ENCODE measurements around the gene MPP3.
A peak's percentile ranks its signal among the peaks of the same experiment; 100 is the strongest.

MPP3 gene

GRCh38 chr17:43832168-43832975, 574 bp downstream of the MPP3 start:
- peak in 1 of 2 experiments; percentile 10 for DNase-seq (ENCODE audit: low read depth in 2 of 2)

DNA sequence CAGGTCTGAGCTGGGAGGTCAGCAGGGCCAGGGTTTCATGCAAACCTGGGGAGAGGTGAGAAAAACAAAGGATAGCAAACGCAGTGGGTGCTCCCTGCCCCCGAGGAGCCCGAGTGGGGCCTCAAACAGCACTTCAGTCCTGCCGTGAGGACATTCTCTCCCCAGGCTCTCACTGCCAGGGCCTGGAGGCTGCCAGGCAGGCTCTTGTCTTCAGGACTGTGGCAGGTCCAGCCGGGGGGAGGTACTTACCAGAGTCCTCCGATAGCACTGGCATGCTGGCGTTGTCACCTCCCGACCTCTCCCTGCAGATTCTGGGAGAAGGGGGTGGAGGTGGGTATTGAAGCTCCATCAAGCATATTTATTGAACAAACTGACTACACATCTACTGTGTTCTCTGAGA, 1.3 kb downstream of the MPP3 start:
- DNase-seq (ENCODE audit: low read depth in 2 of 2), result no peak

GRCh38 chr17:43830510-43831140, 2.3 kb downstream of the MPP3 start:
- no peak for DNase-seq (ENCODE audit: low read depth in 2 of 2)

GRCh38 chr17:43829738-43830137, 3.2 kb downstream of the MPP3 start:
- DNase-seq (ENCODE audit: low read depth in 2 of 2), result no peak

- DNase-seq (ENCODE audit: low read depth in 2 of 2), result no peak
Observed at GRCh38 chr17:43827596-43827995, 5.3 kb downstream of the MPP3 start.

DNA sequence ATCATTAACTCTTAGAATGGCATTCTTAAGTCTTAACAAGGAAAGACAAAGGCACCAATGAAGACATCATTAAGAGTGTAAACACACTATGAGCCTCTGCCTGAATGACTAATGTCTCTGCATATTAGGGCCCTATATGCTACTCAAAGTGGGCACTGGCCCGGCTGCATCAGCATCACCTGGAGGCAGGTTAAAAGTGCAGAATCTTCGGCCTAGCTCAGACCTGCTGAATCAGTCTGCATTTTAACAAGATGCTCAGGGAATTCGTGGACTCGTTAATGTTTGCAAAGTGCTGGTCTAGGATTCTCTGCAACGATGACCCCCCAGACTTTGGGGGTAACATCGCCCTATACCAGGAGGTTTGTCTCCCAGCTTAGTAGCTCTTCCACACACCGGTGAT, 6.7 kb downstream of the MPP3 start:
- DNase-seq (ENCODE audit: low read depth in 2 of 2), result no peak

DNA sequence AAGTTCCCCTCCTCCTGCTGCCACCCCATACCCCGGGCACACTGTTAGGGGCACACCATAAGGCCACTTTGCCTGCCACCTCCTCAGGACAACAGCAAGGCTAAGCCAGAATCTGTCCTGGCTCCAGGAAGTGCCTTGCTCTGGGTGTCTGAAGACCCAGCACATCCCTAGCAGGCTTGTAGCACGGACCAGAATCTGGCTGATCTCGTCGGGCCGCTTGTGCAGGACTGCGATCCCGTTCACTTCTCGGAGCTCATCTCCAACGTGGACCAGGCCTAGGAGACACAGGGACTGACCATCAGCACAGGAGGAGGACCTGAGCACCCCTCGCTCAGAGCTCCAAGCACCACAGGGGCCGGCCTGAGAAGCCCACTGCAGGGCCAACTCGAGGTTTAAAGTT, 7.4 kb downstream of the MPP3 start:
- DNase-seq (ENCODE audit: low read depth in 2 of 2), result no peak

GRCh38 chr17:43823350-43824084, 9.4 kb downstream of the MPP3 start:
- DNase-seq (ENCODE audit: low read depth in 2 of 2), result no peak

DNA sequence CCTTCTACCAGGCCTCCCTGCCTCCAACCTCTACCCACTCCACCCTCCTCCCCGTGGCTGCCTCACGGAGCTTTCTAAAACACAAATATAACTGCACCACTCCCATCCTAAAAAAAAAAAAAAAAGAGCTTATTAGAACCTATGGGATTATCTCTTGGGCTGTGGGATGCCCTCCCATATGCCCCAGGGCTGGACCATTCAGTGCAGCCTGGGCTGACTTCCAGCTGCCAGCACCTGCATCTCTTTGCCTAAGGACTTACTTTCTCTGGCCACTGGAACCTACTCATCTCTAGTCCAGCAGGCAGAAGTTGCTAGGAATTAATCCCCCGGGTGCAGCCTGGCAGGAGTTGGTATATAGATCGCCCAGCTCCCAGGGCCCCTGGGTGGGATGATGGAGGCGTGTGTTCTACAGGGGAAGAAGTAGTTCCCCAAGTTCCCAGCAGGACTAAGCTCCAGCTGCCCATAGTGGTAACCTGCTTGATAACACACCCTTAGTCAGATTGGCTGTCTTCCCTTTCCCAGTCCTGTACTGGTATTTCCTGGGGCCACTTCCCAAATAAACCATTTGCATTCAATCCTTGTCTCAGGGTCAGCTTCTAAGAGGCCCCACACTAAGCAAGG, 10.3 kb downstream of the MPP3 start:
- no peak for DNase-seq (ENCODE audit: low read depth in 2 of 2)

DNA sequence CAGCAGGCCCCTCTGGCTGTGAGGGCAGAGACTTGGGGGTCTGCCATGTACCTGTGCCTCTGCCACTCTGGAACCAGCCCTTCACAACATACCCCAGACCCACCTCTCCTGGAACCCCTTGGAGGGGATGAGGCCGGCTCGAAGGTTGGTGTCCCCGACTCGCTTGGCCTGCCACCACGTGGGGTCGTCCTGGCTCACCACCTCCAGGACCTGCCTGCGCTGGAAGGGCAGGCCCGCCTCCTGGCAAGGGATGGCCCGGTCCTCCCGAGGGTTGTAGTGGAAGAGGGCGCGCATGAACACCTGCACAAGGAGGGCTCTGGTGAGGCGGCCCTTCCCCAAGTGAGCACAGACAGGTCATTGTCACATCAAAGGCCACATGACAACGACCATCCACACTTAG, 12.2 kb downstream of the MPP3 start:
- no peak for DNase-seq (ENCODE audit: low read depth in 2 of 2)

DNA sequence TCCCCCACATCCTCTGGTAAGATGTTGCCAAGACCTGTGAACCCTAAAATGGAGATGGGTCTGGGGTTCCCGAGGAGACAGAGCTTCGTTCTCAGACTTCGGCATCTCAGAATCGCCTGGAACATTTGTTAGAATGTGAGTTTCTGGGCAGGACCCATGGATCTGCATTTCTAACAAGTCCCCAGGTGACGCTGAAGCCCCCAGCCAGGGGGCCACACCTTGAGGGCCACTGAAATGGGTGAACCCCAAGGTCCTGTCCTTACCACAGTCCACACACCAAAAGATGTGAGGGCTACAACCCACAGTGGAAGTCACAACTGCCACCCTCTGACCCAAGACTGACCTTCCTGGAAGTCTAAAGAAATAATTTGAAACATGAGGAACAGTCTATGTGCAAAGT, 14.0 kb downstream of the MPP3 start:
- DNase-seq (ENCODE audit: low read depth in 2 of 2), result no peak

GRCh38 chr17:43817826-43818225, 15.1 kb downstream of the MPP3 start:
- no peak for DNase-seq (ENCODE audit: low read depth in 2 of 2)

GRCh38 chr17:43816336-43817320, 16.3 kb downstream of the MPP3 start:
- DNase-seq (ENCODE audit: low read depth in 2 of 2), result no peak

DNA sequence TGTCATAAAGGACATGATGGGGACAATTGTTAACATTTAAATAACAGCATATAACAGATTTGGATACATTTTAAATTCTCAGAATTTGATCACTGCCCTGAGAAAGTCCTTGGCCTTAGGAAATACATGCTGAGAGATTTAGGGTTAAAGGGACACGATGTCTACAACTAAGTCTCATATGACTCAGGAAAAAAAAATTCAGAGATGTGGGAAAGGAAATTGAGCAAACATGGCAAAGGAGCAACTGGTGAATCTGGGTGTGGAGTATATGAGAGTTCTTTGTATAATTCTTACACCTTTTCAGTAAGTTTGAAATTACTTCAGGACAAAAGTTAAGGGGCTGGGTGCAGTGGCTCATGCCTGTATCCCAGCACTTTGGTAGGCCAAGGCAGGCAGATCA, 18.2 kb downstream of the MPP3 start:
- DNase-seq (ENCODE audit: low read depth in 2 of 2), result no peak

GRCh38 chr17:43814026-43814425, 18.9 kb downstream of the MPP3 start:
- DNase-seq (ENCODE audit: low read depth in 2 of 2), result no peak

GRCh38 chr17:43813386-43813785, 19.6 kb downstream of the MPP3 start:
- DNase-seq (ENCODE audit: low read depth in 2 of 2), result no peak

DNA sequence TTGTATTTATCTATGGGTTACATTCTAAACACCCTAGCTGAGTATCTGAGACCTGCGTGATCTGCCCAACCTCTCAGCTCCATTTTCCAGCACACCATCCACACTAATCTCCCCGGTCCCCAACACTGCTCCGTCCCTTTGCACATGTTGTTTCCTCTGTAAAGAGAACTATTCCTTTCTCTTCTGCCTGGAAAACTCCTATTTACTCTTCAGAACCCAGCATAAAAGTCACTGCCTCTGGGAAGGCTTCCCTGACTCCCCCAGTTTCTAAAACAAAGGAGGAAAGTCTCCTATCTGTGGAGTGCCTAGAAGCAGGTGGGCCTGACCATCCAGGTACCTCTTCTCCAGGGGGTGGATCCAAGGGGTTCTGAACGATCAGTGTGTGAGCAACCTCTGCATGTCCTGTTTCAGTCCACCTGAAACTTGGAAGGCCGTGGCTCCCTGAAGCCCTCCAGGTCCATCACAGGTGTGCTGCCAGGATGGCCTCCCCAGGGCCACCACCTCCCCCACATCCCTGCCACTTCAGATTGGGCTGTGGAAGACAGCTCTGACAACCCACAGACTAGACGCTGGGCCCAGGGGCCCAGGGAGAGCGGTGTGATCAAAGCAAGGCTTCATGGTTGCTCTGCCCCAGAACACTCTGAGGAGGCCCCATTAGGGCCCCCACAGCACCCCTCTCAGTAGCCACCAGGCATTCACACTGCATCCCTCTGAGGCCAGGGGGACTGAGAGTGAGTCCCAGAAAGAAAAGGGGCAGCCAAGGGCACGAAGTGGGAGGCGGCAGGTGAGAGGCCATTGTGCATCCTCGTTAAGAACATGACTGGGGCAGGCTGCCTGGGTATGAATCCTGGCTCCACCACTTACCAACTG, 20.3 kb downstream of the MPP3 start:
- DNase-seq (ENCODE audit: low read depth in 2 of 2), result no peak

DNA sequence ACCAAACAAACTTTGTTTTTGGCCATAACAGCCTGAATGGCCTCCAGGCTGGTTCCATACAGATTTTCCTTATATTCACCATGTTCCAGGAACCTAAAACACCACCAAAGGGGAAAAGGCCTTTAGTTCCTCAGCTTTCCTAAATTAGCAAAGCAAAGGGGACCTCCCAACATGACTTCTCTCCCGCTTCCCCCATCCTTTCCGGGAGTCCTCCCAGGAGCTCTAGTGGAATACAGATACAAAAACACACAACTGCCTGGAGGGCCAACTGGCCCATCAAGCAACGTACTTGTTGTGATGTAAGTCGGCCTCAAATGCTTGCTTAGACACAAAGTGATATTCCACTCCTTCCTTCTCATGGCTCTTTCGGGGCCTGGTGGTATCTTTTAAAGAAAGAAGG, 22.1 kb downstream of the MPP3 start:
- DNase-seq (ENCODE audit: low read depth in 2 of 2), result no peak

DNA sequence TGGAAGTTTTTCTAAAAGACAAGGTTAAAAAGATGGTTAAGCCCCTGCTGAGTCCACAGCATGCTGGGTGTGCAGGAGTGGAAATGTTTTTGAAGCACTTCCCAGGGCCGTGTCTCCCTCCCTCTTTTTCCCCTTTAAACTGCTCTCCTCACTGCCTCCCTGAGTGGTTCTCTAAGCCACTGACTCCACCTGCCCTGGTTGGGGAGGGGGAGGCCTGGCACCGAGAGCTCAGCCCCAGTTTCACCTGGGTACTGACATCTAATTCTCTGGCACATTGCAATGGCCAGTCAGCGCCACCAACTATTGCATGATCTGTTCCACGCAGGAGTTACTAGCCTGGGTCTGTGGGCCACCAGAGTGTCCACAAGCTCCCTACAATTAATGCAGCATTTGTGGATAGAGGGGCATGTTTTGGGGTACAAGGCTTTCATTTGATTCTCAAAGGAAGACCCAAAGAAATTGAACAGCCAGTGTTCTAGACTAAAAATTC, 22.7 kb downstream of the MPP3 start:
- no peak for DNase-seq (ENCODE audit: low read depth in 2 of 2)

DNA sequence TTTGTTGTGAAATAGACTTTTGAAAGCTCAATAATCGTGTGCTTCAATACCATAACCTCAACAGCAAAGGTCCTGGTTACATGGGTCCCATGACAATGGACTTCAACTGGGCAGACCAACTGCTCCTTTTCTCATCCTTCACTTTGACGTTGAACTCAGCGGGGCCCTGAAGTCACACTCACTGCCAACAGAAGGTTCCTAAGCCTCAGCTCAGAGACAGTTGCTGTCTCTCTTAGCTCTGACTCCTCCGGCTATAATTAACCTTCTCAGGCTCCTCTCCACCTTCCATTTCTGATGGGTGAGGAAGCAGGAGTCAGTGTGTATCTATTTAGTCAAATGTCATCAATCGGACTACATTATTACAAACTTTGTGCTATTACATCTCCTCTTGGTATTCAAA, 23.8 kb downstream of the MPP3 start:
- no peak for DNase-seq (ENCODE audit: low read depth in 2 of 2)
